ENCODE results near the gene SH3GL1.

DNA sequence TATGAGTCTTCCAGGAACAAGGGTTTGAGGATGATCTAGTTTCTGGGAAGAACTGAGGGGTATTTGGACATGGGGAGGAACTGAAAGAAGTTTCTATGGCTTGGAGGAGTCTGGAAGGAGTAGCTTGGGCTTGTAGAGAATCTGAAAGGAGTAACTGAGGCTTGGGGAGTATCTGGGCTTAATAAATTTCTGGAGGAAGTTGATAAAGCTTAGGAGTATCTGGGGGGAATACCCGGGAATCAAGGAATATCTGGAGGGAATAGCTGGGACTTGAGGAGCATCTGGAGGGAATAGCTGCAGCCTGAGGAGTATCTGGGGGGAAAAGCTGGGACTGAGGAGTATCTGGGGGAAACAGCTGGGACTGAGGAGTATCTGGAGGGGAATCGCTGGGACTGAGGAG lies 79.9 kb downstream of the SH3GL1 start:
- TF ChIP-seq, protein P1, sequence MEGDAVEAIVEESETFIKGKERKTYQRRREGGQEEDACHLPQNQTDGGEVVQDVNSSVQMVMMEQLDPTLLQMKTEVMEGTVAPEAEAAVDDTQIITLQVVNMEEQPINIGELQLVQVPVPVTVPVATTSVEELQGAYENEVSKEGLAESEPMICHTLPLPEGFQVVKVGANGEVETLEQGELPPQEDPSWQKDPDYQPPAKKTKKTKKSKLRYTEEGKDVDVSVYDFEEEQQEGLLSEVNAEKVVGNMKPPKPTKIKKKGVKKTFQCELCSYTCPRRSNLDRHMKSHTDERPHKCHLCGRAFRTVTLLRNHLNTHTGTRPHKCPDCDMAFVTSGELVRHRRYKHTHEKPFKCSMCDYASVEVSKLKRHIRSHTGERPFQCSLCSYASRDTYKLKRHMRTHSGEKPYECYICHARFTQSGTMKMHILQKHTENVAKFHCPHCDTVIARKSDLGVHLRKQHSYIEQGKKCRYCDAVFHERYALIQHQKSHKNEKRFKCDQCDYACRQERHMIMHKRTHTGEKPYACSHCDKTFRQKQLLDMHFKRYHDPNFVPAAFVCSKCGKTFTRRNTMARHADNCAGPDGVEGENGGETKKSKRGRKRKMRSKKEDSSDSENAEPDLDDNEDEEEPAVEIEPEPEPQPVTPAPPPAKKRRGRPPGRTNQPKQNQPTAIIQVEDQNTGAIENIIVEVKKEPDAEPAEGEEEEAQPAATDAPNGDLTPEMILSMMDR (IDR thresholded peaks at IDR 0.05; ENCODE audit: insufficient read depth, low read depth, low read length) = no peak
- TF ChIP-seq EZH2 (IDR thresholded peaks at IDR 0.05; ENCODE audit: insufficient read depth, low read length) = no peak
